Measurements from ENCODE around the gene FAM240A.
"Not testable (repeated sequence)": the region's sequence is repeated elsewhere in the genome, so short reads cannot be mapped to it uniquely, and the experiment has no call there.

FAM240A gene

DNA sequence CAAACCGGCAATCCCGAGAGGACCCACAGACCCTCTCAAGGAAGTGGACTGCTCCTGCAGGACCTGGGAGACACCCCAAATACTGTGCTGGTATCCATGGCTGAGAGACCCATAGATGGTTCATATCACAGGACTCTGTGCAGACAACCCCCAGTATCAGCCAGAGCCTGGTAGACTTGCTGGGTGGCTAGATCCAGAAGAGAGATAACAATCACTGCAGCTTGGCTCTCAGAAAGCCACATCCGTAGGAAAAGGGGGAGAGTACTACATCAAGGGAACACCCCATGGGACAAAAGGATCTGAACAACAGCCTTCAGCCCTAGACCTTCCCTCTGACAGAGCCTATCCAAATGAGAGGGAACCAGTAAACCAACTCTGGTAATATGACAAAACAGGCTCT is 25.1 kb upstream of the FAM240A start:
- not testable (repeated sequence) for DNase-seq

DNA sequence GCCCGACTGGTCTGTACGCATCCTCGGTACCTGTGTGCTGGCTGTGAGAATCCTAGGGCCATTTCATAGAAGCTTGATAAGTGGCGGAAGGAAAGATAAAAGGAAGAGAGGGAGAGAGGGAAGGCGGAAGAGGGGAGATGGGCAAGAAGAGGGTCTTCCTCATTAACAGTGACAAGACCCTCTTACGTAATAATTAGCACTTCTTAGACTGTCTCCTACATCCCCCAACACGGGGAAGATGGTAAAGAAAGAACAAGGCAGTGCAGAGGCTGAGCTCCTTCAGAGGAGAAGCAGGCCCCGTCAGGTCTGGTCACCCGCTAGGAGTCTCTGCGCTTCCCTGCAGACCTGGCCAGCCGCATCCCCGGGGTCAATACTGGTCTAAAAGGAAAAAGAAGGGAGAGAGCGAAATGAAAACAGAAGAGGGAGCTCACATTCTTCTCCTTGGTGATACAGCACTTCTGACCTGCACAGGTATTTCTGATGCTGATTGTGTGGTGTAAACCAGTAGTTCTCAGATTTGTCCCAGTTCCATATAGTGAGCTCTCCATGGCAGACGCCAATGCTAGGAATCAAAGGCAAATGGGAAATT is 19.0 kb upstream of the FAM240A start:
- no peak for DNase-seq

- no peak for DNase-seq
Measured at GRCh38 chr3:46593979-46594378, 18.3 kb upstream of the FAM240A start.

DNA sequence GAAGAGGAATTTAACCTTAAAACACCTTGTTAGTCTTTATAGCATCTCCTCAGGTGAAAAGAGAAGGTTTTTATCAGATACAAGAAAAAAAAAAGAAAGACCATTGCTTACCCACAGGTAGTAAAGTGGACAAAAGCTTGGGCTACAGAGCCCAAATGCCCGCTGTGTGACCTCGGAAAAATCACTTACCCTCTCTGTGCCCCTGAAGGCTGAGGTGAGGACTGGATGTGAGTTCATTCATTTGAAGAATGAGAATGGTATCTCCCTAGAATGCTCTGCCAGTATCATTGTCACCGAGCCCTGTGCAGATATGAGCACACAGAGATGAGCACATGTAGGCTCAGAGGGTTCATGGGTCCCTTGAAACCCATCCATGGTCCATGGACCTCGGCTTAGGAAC is 17.6 kb upstream of the FAM240A start:
- DNase-seq: no peak

- DNase-seq: no peak
Measured at GRCh38 chr3:46595819-46596314, 16.5 kb upstream of the FAM240A start.

DNA sequence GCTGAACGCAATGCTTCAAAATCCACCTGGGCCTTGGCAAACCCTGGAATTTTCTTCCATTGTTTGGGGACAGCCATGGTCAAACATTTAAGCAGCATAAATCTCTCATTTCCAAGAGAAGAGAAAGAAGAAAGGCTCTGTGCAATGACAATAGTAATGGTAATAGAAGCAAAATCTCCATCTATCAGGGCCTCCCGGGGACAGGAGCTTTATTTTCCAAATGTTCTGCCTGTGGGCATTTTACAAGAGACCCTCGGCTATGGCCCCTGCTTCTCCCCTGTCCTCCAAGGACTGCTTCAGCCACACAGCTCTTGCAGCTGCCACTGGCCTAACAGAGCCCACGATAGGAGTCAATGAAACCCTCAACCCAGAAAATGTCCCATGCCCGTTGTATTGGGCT is 12.7 kb upstream of the FAM240A start:
- DNase-seq: no peak

DNA sequence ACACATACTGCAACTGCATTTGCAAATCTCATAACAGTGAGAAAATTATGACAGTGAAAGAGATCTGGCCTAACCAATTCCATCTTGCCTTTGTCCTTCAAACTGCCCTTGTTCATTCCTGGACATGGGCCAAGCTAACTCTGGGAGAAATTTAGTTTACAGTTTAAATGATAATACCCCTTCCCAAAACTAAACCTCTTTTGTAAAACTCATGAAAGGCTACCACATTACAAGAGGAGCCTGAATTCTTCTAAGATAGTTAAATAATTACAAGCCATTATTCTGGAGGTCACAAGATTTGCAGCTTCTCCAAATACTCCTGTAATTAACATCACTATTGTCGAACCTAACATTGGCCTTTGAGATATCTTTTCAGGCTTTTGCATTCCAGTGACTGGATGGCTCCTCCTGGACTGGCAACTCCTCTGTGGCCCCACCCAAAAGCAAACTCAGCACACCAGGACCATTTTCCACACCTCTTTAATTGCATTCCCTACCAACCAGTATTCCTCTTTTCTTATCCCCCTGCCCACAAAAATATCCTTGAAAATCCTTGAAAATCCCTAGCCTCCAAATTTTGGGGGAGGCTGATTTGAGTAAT is 8.8 kb upstream of the FAM240A start:
- no peak for DNase-seq

GRCh38 chr3:46604127-46604526 is 8.2 kb upstream of the FAM240A start:
- no peak for DNase-seq

DNA sequence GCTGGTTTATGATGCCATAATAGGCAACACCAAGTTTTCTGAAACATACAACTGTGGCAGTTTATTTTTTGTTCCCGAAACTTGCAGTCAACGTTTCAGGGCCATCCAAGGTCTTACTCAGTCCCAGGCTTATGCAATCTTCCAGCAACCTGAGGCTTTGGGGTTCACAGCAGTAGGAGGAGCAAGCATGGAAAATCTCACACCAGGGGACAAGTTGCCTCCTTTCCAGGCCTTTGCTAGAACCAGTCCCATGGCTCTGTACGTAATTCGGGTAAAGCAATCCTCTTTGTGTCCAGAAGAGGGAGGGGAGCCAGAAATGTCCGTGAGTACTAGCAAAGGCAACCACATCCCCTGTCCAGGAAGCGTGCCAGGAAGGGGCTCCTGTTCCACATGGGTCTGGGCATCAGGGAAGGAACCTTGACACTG is 4.7 kb upstream of the FAM240A start:
- DNase-seq: no peak

DNA sequence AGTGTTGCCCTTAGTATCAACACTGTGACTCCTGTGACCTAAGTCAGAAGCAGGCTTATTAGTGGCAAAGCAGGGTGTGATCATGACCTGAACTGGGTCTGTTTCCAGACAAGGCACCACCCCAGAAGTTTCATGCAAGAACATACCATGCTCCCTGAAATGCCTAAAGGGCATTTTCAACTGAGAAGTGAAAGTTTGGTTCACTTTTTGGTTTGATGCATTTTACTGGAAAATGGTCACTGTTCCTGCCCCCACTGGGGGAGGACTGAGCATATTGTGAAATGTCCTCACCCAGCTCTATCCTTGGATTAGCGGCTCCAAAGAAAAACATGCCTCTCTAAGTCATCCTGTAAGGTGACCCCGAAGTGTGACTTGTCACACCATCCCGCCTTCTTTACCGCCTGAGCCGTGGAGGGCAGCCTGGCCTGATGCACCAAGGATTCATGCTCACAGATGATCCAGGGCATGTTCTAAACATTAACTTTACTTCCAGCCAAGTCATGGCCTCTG is 3.1 kb upstream of the FAM240A start:
- DNase-seq: no peak

DNA sequence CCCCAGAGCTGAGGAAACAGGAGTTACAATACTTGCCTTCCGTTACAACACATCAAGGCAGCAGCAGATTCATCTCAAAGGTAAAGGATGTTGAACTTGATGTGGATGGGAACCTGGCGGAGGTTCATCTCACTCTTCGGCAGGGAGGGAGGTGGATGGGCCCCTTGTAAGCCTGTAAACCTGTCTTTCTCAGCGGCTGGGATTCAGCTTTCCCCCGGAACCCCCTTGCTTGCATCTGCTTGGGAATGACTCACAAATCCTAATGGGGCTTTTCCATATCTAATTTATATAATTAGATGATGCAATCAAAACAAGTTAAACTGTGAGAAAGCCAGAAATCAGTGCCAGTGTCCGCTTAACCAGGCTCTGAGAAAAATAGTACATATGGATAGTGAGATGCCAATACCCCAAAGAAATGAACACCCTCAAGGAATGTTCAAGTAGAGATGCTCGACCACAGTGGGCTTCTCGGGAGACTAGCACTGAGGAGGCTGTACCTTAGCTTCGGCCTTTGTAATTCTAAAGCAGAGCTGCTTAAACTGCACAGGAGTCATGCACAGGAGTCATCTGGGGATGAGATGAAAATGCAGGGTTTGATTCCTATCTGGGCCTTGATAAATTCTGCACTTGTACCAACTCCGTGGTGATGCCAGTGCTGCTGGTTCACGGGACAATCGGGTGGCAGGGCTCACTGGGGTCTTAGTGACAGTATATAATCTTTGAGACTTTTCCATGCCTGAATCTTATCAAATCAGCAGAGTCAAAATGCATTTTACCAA is 2.2 kb upstream of the FAM240A start:
- DNase-seq: no peak

DNA sequence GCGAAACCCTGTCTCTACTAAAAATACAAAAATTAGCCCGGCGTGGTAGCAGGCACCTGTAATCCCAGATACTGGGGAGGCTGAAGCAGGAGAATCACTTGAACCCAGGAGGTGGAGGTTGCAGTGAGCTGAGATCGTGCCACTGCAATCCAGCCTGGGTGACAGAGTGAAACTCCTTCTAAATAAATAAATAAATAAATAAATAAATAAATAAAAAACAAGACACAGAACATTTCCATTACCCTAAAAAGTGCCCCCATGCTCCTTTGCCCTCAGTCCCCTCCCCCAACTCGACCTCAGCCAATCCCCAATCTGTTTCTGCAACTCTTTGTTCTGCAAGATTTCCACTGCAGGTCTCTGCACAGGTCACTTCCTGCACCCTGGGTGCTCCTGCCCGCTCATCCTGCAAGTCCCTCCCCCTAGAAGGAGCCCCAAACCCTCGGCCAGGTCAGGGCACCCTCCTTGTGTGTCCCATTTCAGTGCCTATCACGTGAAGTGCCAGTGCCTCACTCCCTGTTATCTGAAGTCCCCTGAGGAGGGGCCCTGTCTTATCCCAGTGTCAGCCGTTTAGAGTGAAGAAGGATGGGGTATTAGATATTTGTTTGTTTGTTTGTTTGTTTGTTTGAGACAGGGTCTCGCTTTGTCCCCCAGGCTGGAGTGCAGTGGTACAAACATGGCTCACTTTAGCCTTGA is 1.1 kb downstream of the FAM240A start:
- DNase-seq: no peak

GRCh38 chr3:46614431-46614830 is 2.1 kb downstream of the FAM240A start:
- DNase-seq: no peak

- no peak for DNase-seq
Measured at GRCh38 chr3:46615050-46615775, 2.9 kb downstream of the FAM240A start.

DNA sequence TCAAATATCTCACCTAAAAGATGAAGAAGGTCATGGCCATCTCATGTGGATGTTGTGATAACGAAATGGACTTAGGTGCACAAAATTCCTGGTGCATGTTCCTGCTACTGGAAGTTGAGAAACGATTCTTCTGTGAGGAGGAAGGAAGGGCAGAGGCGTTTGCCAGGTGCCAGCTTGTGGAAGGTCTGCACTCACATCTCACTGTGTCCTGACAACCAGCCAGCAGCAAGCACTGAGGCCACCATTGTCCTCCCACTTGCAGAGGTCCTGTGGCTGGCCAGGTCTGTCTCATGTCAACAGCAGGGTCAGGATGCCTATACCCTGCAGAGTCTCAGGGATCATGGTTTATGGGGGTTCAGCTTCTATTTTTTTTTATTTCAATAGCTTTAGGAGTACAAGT is 3.7 kb downstream of the FAM240A start:
- DNase-seq: no peak

- no peak for DNase-seq
Measured at GRCh38 chr3:46617941-46618340, 5.6 kb downstream of the FAM240A start.

- no peak for DNase-seq
Measured at GRCh38 chr3:46619845-46620778, 7.8 kb downstream of the FAM240A start.

GRCh38 chr3:46624533-46624932 is 12.2 kb downstream of the FAM240A start:
- no peak for DNase-seq

DNA sequence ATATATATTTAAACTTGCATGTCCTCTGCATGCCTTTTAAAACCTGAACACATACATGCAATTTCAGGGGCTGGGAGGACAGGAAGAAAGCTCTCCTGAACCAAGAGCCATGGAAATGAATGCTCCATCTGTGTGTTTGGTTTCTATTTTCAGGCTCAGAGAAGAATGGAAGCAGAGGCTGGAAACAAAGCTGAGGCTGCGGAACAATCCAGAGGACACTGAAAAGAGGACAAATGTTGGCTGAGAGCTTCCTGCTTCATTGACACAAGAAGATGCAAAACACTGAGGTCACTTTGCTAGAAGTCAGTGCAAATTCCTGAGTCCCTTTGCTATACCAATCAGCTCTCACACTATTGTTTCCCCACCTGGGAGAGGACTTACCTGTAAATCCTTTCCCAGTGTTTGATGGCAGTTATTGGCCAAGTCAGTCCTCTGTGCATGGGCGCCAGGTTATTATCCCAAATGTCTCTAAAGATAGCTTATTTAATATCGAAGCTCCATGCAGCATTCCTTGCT is 12.7 kb downstream of the FAM240A start:
- DNase-seq: no peak

GRCh38 chr3:46626039-46626438 is 13.7 kb downstream of the FAM240A start:
- no peak for DNase-seq

DNA sequence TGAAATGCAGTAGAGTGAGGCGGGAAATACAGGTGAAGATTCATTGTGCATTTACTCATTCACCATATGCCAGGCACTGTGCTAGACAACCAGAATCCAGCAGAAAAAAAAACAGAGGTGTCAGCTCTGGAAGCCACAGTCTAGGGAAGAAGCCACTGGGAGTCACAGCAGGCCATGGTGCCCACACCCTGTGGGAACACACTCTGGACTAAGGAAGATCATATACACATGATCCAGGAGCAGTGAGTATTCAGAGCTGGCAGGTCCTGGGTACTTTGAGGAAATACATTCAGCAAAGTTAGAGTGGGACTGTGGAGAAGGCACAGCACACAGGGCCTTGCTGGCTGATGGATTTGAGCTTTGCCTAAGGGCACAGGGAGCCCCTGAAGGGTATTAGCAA is 14.8 kb downstream of the FAM240A start:
- no peak for DNase-seq

Data from activated naive CD4-positive, alpha-beta T cell treated with anti-CD3 and anti-CD28 coated beads, Interleukin-2, amount 50 U/mL, for 16 hours (primary cell).